Colonic mucosa (tissue), 4 donors: Measurements from ENCODE around the gene EDNRA. TPM values are rescaled to one million over a fixed set of nuclear protein-coding genes. Genes with fewer than 3 reads are reported as not detected.

Source experiments
- DNase-seq: peaks from one replicate; pipeline ENCODE4 v3.0.0-alpha.2; 2020
- H3K27ac ChIP-seq: fragments of 200-600 bp; one replicate; pipeline ENCODE4 v1.8.0; 2021
- H3K27me3 ChIP-seq: fragments of 200-600 bp; one replicate; pipeline ENCODE4 v1.8.0; 2021
- H3K36me3 ChIP-seq: fragments of 200-600 bp; one replicate; pipeline ENCODE4 v1.8.0; 2021
- H3K4me1 ChIP-seq: fragments of 200-600 bp; one replicate; pipeline ENCODE4 v1.8.0; 2021; ENCODE audit warnings: mild to moderate bottlenecking
- H3K4me3 ChIP-seq: fragments of 200-600 bp; one replicate; pipeline ENCODE4 v1.8.0; 2021
- H3K9ac ChIP-seq, 2 donors: one replicate each; pipeline ENCODE4 v1.7.0; 2013; ENCODE audit warnings: control low read depth in 2 of 2, low read depth in 2 of 2, low read length in 2 of 2
- H3K9me3 ChIP-seq: fragments of 200-600 bp; one replicate; pipeline ENCODE4 v1.8.0; 2021
- CTCF ChIP-seq: fragments of 200-600 bp; IDR thresholded peaks from one replicate; pipeline ENCODE4 v1.8.0; 2022; ENCODE audit warnings: antibody characterized with exemption, mild to moderate bottlenecking
- intact Hi-C: fragments of 100-400 bp; cut with DNase I; formaldehyde crosslinking; loops from one replicate; pipeline ENCODE4 v1.14.1; 2022
- total RNA-seq, 2 donors: library from RNA; stranded (reverse); fragmentation: NEBNext Ultra II Directional in 1 of 2; extraction: Animal tissue kit (Norgen Biotek cat#: 25700) in 1 of 2; gene quantifications; one replicate each; pipeline ENCODE4 v1.2.1, GENCODE V29; 2021
- donor health status: healthy.
- donor health status: DM: no; HTN: no; CAD: no.
- donor health status: DM: no; HTN: no; CAD: no.

The EDNRA gene
- total RNA-seq, 2 donors from 2014 or later, result 0.91 to 1.8 TPM

GRCh38 chr4:147578593-147578992, 97.7 kb downstream of the EDNRA start:
- H3K9me3 ChIP-seq, result no peaks in the 10 kb centered on the region
- H3K9ac ChIP-seq, result no peak overlapping the region
- no peak for TF ChIP-seq CTCF
- no peak overlapping the region for H3K4me3 ChIP-seq
- no peaks in the 10 kb centered on the region for H3K27me3 ChIP-seq
- intact Hi-C loops, result no loop called here
- no peak overlapping the region for H3K27ac ChIP-seq
- H3K36me3 ChIP-seq, result no peaks in the 10 kb centered on the region
- no peak for DNase-seq
- no peaks in the 10 kb centered on the region for H3K4me1 ChIP-seq

- intact Hi-C loops, result no loop called here
- Histone ChIP-seq H3K9ac (no peak overlapping the region), H3K36me3 (no peaks in the 10 kb centered on the region), H3K27me3 (no peaks in the 10 kb centered on the region), H3K9me3 (no peaks in the 10 kb centered on the region), H3K4me3 (no peak overlapping the region), H3K4me1 (no peaks in the 10 kb centered on the region), H3K27ac (no peak overlapping the region)
- TF ChIP-seq CTCF, result no peak
- no peak for DNase-seq
Observed at GRCh38 chr4:147580396-147580795, 99.5 kb downstream of the EDNRA start.

GRCh38 chr4:147581606-147582350, 100.9 kb downstream of the EDNRA start:
- no peak overlapping the region for H3K27ac ChIP-seq
- H3K9me3 ChIP-seq, result no peaks in the 10 kb centered on the region
- intact Hi-C loops, result no loop called here
- H3K4me1 ChIP-seq, result no peaks in the 10 kb centered on the region
- TF ChIP-seq CTCF, result no peak
- H3K9ac ChIP-seq, result no peak overlapping the region
- H3K4me3 ChIP-seq, result no peak overlapping the region
- no peaks in the 10 kb centered on the region for H3K27me3 ChIP-seq
- DNase-seq, result no peak
- H3K36me3 ChIP-seq, result no peaks in the 10 kb centered on the region

GRCh38 chr4:147582386-147583060, 101.6 kb downstream of the EDNRA start:
- Histone ChIP-seq H3K9me3 (no peaks in the 10 kb centered on the region), H3K4me1 (no peaks in the 10 kb centered on the region), H3K36me3 (no peaks in the 10 kb centered on the region), H3K4me3 (no peak overlapping the region), H3K27me3 (no peaks in the 10 kb centered on the region), H3K9ac (no peak overlapping the region), H3K27ac (no peak overlapping the region)
- intact Hi-C loops, result no loop called here
- no peak for TF ChIP-seq CTCF
- no peak for DNase-seq

- no peaks in the 10 kb centered on the region for H3K4me1 ChIP-seq
- TF ChIP-seq CTCF, result no peak
- H3K27me3 ChIP-seq, result no peaks in the 10 kb centered on the region
- H3K27ac ChIP-seq, result no peak overlapping the region
- DNase-seq, result no peak
- no peaks in the 10 kb centered on the region for H3K9me3 ChIP-seq
- no peaks in the 10 kb centered on the region for H3K36me3 ChIP-seq
- no peak overlapping the region for H3K4me3 ChIP-seq
- no peak overlapping the region for H3K9ac ChIP-seq
- intact Hi-C loops, result no loop called here
Observed at GRCh38 chr4:147583876-147584275, 103.0 kb downstream of the EDNRA start.
